ENCODE data around the gene ATP8A2.
"Not testable (repeated sequence)": the region's sequence is repeated elsewhere in the genome, so short reads cannot be mapped to it uniquely, and the experiment has no call there.

ATP8A2 gene

DNA sequence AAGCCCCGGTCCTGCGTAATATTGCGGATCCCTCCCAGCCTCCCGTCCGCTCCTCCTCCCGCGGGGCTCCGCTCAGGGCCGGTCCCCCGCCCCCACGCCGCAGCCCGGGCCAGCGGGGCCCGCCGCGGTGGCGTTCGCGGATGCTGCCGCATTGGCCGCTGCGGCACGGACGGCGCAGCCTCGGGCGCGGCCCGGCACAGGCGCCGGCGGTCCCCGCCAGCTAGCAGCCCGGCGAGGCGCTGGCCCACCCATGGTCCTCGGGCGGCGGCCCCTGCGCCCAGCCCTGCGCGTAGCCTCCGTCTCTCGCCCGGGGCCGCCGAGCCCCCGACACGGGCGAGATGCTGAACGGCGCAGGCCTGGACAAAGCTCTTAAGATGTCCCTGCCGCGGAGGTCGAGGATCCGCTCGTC lies at the start of gene ATP8A2:
Gene ATP8A2 (plus strand): TSS at position 100 of the 409 bp plus-strand sequence. CDS start 239 bp downstream, at position 339.
- no peak for DNase-seq (ENCODE audit: low read depth in 2 of 2)

GRCh38 chr13:25324100-25324499 lies 47.7 kb upstream of the ATP8A2 start:
- DNase-seq (ENCODE audit: low read depth in 2 of 2), result no peak

DNA sequence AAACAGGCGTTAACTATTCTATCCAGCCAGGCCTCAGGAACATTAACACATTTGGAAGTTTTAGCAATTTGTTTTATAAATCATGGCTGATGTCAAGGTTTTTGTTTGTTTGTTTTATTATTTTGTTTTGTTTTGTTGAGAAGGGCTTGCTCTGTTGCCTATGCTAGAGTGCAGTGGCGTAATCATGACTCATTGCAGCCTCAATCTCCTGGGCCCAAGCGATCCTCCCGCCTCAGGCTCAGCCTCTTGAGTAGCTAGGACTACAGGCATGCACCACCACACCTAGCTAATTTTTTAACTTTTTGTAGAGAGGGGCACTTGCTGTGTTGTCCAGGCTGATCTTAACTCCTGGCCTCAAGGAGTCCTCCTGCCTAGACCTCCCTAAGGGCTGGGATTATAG lies 42.1 kb upstream of the ATP8A2 start:
- no peak for DNase-seq (ENCODE audit: low read depth in 2 of 2)

DNA sequence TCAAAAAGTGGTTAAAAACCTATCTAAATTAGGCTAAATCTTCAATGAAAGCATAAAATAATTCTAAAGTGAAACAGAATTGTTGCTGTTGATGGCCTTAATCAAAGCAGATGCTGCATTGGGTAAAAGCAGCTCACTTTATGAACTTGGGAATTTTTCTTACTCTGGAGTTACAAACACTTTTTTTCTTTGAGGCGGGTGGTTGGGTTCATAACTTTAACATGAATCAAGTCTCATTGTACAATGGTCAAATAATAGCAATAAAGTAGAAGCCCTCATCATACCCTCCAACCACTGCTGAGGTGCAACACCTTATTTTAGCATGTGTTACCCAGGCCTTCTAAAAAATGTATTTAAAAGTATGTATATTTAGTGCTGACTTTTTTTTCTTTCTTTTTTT lies 41.2 kb upstream of the ATP8A2 start:
- no peak for DNase-seq (ENCODE audit: low read depth in 2 of 2)

- no peak for DNase-seq (ENCODE audit: low read depth in 2 of 2)
Observed at GRCh38 chr13:25335856-25336255, 35.9 kb upstream of the ATP8A2 start.

- DNase-seq (ENCODE audit: low read depth in 2 of 2), result no peak
Observed at GRCh38 chr13:25345576-25345975, 26.2 kb upstream of the ATP8A2 start.

DNA sequence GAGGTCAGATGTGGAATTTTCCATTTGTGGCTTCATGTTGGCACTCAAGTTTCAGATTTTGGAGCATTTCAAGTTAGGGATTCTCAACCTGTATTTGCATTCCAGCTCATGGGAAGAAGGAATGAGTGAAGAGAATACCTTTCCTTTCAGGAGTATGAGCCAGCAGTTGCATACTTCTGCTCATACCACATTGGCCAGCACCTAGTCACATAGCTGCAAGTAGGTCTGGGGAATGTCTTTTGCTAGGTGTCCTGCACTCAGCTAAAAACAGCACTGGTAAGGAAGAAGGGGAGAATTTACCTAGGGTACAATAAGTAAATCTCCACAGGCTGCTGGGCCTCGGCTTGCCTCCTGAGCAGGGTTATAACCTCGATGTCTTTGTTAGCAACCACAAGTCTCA lies 24.6 kb upstream of the ATP8A2 start:
- DNase-seq (ENCODE audit: low read depth in 2 of 2), result no peak

DNA sequence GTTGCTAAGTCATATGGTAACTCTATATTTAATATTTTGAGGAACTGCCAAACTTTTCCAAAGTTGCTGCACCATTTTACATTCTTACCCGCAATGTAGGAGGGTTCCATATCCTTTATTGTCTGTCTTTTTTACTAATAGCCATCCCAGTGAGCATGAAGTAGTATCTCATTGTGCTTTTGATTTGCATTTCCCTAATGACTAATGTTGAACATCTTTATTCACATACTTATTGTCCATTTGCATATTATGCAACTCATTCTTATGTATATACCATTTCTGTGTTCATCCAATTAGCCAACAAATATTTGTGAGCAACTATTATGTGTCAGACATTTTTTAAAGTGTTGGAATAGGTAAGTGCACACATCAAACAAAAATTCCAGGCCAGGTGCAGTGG lies 20.4 kb upstream of the ATP8A2 start:
- DNase-seq (ENCODE audit: low read depth in 2 of 2), result no peak

GRCh38 chr13:25352230-25352629 lies 19.5 kb upstream of the ATP8A2 start:
- DNase-seq (ENCODE audit: low read depth in 2 of 2), result no peak

GRCh38 chr13:25352806-25353205 lies 19.0 kb upstream of the ATP8A2 start:
- DNase-seq (ENCODE audit: low read depth in 2 of 2), result no peak

DNA sequence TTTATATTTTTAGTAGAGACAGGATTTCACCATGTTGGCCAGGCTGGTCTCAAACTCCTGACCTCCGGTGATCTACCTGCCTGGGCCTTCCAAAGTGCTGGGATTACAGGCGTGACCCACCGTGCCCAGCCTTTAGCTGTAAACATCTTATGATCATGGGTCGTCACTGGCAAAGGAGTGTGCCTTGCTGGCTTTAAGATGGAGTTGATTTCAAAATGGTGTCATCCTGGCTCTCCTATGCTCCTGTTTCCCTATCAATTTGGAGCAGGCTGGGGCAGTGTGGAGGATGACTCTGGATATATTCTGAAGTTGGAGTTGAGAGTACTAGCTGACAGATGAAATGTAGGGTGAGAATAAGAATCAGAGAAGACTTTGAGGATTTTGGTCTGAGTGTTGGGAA lies 18.4 kb upstream of the ATP8A2 start:
- no peak for DNase-seq (ENCODE audit: low read depth in 2 of 2)

GRCh38 chr13:25354377-25354776 lies 17.4 kb upstream of the ATP8A2 start:
- no peak for DNase-seq (ENCODE audit: low read depth in 2 of 2)

GRCh38 chr13:25360443-25360842 lies 11.3 kb upstream of the ATP8A2 start:
- not testable (repeated sequence) for DNase-seq (ENCODE audit: low read depth in 2 of 2)

DNA sequence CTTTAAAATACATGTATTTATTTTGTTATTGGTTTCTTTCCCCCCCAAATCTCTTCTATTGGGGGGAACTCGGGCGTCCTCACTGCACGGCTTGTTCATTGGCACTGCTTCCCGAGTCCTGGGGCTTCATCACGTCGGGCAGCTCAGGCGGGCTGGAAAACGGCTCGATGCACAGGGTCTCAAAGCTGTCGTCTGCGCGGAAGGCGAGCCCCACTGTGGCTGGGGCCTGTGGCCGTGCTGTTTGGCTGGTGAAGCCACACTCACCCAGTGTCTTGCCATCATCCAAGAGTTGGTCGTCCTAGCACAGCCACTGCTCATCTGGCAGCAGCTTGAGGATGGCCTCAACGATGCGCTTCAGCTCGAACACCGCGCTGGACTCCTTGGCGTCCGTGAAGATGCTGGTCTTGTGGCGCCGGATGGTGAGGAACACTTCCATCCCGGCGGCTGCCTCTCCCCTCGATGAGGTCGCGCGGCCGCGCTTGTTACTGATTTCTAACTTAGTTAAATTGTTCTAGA lies 6.0 kb upstream of the ATP8A2 start:
- DNase-seq (ENCODE audit: low read depth in 2 of 2), result no peak

DNA sequence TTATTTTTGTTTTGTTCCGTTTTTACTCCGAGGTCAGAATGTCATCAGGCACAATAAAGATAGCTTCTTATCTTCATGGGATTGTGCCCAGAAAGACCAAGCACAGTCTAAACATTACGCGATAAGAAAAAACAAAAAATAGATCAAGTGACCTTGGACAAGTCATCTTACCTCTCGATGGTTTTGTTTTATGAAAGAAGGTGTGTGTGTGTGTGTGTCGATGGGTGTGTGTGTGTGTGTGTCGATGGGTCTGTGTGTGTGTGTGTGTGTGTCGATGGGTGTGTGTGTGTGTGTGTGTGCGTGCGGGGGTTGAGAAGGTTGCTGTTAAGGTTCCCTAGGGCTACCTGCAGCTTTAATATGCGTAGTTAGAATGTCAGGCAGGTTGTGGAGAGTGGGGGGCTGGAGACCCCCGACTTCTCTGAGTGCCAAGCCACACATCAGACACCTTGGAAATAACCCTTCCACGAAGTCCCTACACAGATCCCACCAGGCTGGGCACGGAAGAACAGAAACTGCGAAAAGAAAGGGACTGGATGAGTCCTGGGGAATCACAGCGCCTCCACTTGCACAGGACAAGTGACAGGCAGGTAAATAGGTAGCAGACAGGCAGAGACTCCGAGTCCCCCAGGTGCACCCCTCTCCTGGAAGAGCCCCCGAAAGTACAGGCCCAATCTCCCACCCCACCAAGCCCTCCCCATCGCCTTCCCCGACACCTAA lies 458 bp upstream of the ATP8A2 start:
- no peak for DNase-seq (ENCODE audit: low read depth in 2 of 2)

DNA sequence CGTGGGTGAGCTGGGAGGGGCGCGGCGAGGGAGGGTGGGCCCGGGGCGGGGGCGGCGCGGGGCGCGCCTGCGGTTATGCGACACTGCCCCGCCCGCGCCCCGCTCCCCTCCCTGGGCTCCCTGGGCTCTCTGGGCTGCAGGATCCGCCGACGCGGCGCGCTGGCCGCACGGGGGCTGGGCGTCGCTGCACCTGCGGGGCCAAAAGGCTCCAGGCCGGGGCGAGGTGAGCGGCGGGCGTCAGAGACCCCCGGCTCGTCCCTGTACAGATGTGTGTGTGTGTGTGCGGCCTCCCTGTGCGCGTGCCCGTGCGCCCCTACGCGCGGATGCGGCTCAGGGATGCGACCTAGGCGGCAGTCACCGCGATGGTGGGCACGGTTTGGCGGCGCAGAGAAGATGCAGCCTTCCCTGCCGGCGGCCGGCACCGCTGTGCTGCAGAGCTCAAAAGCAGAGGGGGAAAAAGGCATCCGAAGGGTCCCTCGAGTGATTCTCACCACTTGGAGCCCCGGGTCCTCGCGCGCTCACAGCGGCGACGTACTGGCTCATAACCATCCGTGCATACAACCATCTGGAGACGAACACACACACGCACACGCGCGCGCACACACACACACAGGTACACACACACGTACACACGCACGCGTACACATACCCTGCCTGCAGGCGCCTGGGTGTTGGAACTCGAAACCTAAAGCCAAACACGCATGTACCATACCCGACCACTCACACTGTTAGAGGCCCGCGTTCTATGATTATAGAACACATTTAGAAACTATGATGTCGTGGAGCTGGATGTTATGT lies 709 bp downstream of the ATP8A2 start:
- DNase-seq (ENCODE audit: low read depth in 2 of 2), result no peak

DNA sequence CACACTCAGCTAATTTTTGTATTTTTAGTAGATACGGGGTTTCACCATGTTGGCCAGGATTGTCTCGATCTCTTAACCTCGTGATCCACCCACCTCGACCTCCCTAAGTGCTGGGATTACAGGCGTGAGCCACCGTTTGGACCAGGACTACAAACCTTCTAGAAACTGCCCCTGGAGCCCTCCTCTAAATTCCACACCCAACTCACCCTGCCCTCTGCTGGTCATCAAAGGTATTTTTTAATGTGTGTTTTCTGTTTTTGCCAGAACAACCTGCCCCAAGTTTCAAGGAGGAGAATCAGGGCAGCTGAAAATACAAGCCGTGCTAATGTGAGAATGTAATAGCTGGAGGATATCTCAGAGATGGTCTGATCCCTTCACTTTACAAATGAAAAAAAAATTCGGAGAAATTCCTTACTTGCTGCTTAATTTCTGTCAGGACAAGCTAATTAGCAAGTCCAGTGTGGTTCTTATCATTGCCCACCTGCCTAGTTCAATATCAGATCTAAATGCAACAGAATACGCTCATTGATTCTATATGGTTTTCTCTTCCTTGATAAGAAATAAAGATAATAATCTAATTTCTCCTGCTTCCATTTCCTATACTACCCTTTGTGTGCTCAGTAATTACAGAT lies 4.1 kb downstream of the ATP8A2 start:
- peak in 1 of 2 donors; percentile 3 for DNase-seq (ENCODE audit: low read depth in 2 of 2)

GRCh38 chr13:25377244-25377962 lies 5.6 kb downstream of the ATP8A2 start:
- DNase-seq (ENCODE audit: low read depth in 2 of 2), result no peak

DNA sequence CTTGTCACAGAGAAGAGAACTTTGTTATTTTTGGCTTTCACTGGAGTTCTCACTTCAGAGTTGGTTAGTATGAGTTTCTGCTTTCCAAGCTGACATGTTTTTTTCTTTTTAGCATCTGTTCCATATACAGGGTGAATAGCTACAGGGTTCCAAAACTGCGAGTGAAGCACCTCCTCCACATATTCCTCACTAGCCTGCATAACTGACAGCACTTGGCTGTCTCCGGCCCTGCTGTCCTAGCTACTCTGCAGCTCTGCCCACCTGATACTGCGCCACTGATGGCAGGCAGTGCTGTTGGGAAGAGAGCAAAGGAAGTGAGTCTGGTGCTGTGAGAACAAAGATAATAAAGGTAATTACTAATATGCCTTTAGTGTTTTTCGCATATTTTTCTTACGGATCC lies 6.8 kb downstream of the ATP8A2 start:
- no peak for DNase-seq (ENCODE audit: low read depth in 2 of 2)

DNA sequence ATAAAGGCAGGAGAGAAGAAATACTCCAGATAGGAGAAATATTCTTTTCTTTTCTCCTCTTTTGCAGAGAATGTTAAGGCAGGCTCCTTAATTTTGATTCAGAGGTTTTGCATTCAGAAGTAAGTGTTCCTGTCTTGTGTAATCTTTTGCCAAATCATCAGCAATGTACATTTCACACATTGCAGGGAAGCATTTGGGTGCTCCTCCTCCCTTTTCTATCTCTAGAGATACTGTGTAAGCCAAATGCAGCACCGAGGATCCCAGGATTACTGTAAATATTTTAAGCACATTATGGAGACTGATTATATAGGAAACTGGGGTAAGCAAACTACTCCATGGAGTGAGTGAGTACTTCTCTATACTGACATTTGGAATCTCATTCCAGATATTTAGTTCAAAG lies 7.2 kb downstream of the ATP8A2 start:
- no peak for DNase-seq (ENCODE audit: low read depth in 2 of 2)

DNA sequence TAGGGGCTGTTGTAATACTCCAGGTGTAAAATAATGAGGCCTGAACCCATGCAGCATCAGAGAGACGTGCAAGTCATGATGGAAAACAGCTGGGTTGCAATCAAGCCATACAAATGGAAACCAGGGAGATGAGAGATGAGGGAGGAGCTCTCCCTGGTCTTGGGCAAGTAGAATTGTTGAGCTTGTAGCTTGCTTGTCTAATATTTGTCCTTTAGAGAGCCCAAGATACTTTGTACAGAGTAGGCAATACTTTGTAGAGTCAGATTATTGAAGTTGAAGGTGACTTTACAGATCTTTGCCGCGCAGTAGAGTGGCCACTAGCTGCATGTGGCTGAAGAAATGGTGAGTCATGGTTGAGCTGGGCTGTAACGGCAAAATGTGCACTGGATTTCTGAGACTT lies 8.3 kb downstream of the ATP8A2 start:
- DNase-seq (ENCODE audit: low read depth in 2 of 2), result no peak

DNA sequence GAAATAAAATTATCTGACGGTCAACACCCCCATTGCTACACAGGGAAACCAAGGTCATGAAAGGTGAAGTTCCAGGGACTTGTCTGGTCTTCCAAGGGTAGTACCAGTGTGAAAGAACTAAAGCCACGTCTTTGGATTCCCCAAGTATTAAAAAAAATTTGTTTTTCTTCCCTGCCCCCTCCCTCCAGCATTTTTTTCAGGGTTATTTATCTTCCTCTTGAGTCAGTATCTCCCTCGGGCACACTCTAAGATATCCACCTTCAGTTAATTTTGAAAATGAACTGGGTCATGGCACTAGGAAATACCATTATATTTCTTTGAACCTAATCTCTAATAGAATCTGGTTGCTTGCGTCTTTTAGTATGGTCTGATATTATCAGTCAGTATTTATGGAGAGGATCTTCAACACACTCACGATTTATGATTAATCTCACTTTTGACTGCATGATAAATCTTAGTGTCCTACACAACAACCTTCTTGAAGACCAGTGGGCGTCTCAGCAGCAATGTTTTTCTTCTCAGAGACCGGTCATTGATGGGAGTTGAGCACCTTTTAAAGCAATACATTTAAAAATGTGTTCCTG lies 9.1 kb downstream of the ATP8A2 start:
- no peak for DNase-seq (ENCODE audit: low read depth in 2 of 2)
